Caco-2 (cell line): ENCODE data around the gene CNDP2. TPM values are rescaled to one million over a fixed set of nuclear protein-coding genes. Genes with fewer than 3 reads are reported as not detected.

ENCODE experiments used
- BruUV-seq: library from RNA; stranded (reverse); fragments of 400-500 nt; replicated peaks from 2 replicates; lab custom pipeline; 2021; lab: Mats Ljungman, UMichigan
- CTCF ChIA-PET: fragments of 300-600 bp; sonication (Branson Sonifier 250); formaldehyde crosslinking; loops from one replicate; lab custom pipeline; 2022; ENCODE audit warnings: antibody characterized with exemption; lab: Charles Lee
- POLR2A ChIA-PET: fragments of 300-600 bp; sonication (Branson Sonifier 250); formaldehyde crosslinking; loops from one replicate; lab custom pipeline; 2022; ENCODE audit warnings: antibody characterized with exemption; lab: Charles Lee
- DNase-seq, 2 experiments: peaks; one replicate each; pipeline versions ENCODE4 v3.0.0 to v3.0.0-alpha.2; 2020 to 2022
- H3K27me3 ChIP-seq: replicated peaks from 2 replicates; pipeline ENCODE4 v1.6.0; 2011; ENCODE audit warnings: low read length; ENCODE audit not compliant: control insufficient read depth, insufficient read depth
- H3K36me3 ChIP-seq: 2 replicates; pipeline ENCODE4 v1.5.1; 2011; ENCODE audit warnings: low read length; ENCODE audit not compliant: control insufficient read depth, insufficient read depth
- H3K4me1 ChIP-seq: fragments of 250-450 bp; sonication (Bioruptor Pico); 2 replicates; pipeline ENCODE4 v1.5.1; 2020; ENCODE audit warnings: mild to moderate bottlenecking
- H3K4me3 ChIP-seq: 2 replicates; pipeline ENCODE4 v1.5.1; 2011; ENCODE audit warnings: low read depth, mild to moderate bottlenecking, control low read depth, low read length
- H3K9me3 ChIP-seq: fragments of 250-450 bp; sonication (Bioruptor Pico); 2 replicates; pipeline ENCODE4 v1.5.1; 2020; ENCODE audit warnings: mild to moderate bottlenecking, moderate library complexity
- H3K27ac Mint-ChIP-seq: one replicate; pipeline ENCODE4 v1.8.0; 2022; ENCODE audit warnings: mixed read lengths; ENCODE audit not compliant: unreplicated experiment
- H3K27me3 Mint-ChIP-seq: one replicate; pipeline ENCODE4 v1.8.0; 2022; ENCODE audit warnings: mixed read lengths; ENCODE audit not compliant: insufficient read depth, unreplicated experiment
- H3K36me3 Mint-ChIP-seq: one replicate; pipeline ENCODE4 v1.8.0; 2022; ENCODE audit warnings: mild to moderate bottlenecking, mixed read lengths; ENCODE audit not compliant: insufficient read depth, unreplicated experiment
- H3K4me1 Mint-ChIP-seq: one replicate; pipeline ENCODE4 v1.8.0; 2022; ENCODE audit warnings: low read depth, mixed read lengths; ENCODE audit not compliant: unreplicated experiment
- H3K4me3 Mint-ChIP-seq: one replicate; pipeline ENCODE4 v1.8.0; 2022; ENCODE audit warnings: mild to moderate bottlenecking, moderate library complexity, mixed read lengths; ENCODE audit not compliant: unreplicated experiment
- H3K9me3 Mint-ChIP-seq: one replicate; pipeline ENCODE4 v1.8.0; 2022; ENCODE audit warnings: mixed read lengths; ENCODE audit not compliant: unreplicated experiment
- intact Hi-C: fragments of 100-400 bp; cut with micrococcal nuclease; formaldehyde crosslinking; loops from one replicate; pipeline ENCODE4 v1.10.0; 2022; ENCODE audit not compliant: unreplicated experiment
- total RNA-seq: library from RNA; stranded (reverse); gene quantifications from 2 replicates; pipeline ENCODE4 v1.2.3, GENCODE V29; 2022
- TF ChIP-seq, protein P1 (sequence below), 2 experiments: fragments of 200-600 bp in 1 of 2; IDR thresholded peaks; 1 replicate in 1 of 2; 2 replicates in 1 of 2; pipeline versions ENCODE4 v1.5.1 to v1.8.0; 2011 to 2022; ENCODE audit warnings: antibody characterized with exemption in 1 of 2, control low read depth in 1 of 2, inconsistent platforms in 1 of 2, low read depth in 1 of 2, low read length in 1 of 2, mild to moderate bottlenecking in 1 of 2, moderate library complexity in 1 of 2; ENCODE audit not compliant: insufficient read depth in 1 of 2, severe bottlenecking in 1 of 2, unreplicated experiment in 1 of 2

The CNDP2 gene
- total RNA-seq, 1 experiment from 2014 or later: 113 TPM

- no peak overlapping the region for H3K4me3 Mint-ChIP-seq
- CTCF ChIA-PET: no interaction called here
- Histone ChIP-seq H3K4me1 (peaks cover 3% of the 10 kb centered on the region; the same call in 1 of the 2 replicates), H3K4me3 (no peak overlapping the region), H3K9me3 (no peaks in the 10 kb centered on the region), H3K27me3 (no peaks in the 10 kb centered on the region), H3K36me3 (no peaks in the 10 kb centered on the region)
- no peaks in the 10 kb centered on the region for H3K27me3 Mint-ChIP-seq
- TF ChIP-seq, protein P1, sequence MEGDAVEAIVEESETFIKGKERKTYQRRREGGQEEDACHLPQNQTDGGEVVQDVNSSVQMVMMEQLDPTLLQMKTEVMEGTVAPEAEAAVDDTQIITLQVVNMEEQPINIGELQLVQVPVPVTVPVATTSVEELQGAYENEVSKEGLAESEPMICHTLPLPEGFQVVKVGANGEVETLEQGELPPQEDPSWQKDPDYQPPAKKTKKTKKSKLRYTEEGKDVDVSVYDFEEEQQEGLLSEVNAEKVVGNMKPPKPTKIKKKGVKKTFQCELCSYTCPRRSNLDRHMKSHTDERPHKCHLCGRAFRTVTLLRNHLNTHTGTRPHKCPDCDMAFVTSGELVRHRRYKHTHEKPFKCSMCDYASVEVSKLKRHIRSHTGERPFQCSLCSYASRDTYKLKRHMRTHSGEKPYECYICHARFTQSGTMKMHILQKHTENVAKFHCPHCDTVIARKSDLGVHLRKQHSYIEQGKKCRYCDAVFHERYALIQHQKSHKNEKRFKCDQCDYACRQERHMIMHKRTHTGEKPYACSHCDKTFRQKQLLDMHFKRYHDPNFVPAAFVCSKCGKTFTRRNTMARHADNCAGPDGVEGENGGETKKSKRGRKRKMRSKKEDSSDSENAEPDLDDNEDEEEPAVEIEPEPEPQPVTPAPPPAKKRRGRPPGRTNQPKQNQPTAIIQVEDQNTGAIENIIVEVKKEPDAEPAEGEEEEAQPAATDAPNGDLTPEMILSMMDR (IDR thresholded peaks at IDR 0.05; ENCODE audit: insufficient read depth in 1 of 2, low read depth in 1 of 2, low read length in 1 of 2, severe bottlenecking in 1 of 2, unreplicated experiment in 1 of 2): no peak
- intact Hi-C loops: no loop called here
- no TSS peak for BruUV-seq
- DNase-seq: no peak
- H3K36me3 Mint-ChIP-seq: no peaks in the 10 kb centered on the region
- H3K9me3 Mint-ChIP-seq: no peaks in the 10 kb centered on the region
- no peak overlapping the region for H3K27ac Mint-ChIP-seq
- POLR2A ChIA-PET: no interaction called here
- no peaks in the 10 kb centered on the region for H3K4me1 Mint-ChIP-seq
Measured at GRCh38 chr18:74447404-74448152, 48.6 kb upstream of the CNDP2 start.

GRCh38 chr18:74450626-74451025 lies 45.5 kb upstream of the CNDP2 start:
- Mint-ChIP-seq H3K4me3 (no peak overlapping the region), H3K9me3 (no peaks in the 10 kb centered on the region), H3K27ac (no peak overlapping the region), H3K27me3 (no peaks in the 10 kb centered on the region), H3K36me3 (no peaks in the 10 kb centered on the region), H3K4me1 (no peaks in the 10 kb centered on the region)
- Histone ChIP-seq H3K4me3 (no peak overlapping the region), H3K9me3 (no peaks in the 10 kb centered on the region), H3K4me1 (peaks cover 3% of the 10 kb centered on the region; the same call in 1 of the 2 replicates), H3K27me3 (no peaks in the 10 kb centered on the region), H3K36me3 (no peaks in the 10 kb centered on the region)
- ChIA-PET CTCF (no interaction called here), POLR2A (no interaction called here)
- BruUV-seq: no TSS peak
- TF ChIP-seq, protein P1 (IDR thresholded peaks at IDR 0.05; ENCODE audit: insufficient read depth in 1 of 2, low read depth in 1 of 2, low read length in 1 of 2, severe bottlenecking in 1 of 2, unreplicated experiment in 1 of 2): no peak
- intact Hi-C loops: loop anchor here (10.0 kb wide), 1 partner anchor 56 kb away; no protein-coding TSS in a partner anchor
- no peak for DNase-seq

DNA sequence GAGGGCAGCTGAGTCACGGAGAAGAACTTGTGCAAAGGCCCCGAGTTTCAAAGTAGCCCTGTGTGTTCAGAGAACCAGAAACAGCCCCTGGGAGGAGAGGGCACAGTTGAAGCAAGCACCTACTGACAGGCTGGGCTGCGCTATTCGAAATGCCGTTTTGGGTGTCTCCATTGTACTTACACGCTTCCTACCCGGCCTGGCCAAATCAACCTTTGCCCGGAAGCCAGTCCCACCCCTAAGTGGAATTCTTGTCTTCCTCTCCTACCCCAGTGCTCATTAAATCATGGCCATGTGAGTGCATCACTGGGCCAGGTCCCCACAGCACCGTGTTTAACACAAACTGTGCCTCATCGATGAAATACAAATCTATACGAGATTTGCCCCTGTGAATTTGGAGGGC lies 45.0 kb upstream of the CNDP2 start:
- no peaks in the 10 kb centered on the region for H3K9me3 ChIP-seq
- TF ChIP-seq, protein P1 (IDR thresholded peaks at IDR 0.05; ENCODE audit: insufficient read depth in 1 of 2, low read depth in 1 of 2, low read length in 1 of 2, severe bottlenecking in 1 of 2, unreplicated experiment in 1 of 2): no peak
- ChIA-PET CTCF (no interaction called here), POLR2A (no interaction called here)
- H3K4me3 ChIP-seq: no peak overlapping the region
- no peaks in the 10 kb centered on the region for H3K36me3 Mint-ChIP-seq
- BruUV-seq: no TSS peak
- DNase-seq: no peak
- no peak overlapping the region for H3K27ac Mint-ChIP-seq
- no peaks in the 10 kb centered on the region for H3K27me3 ChIP-seq
- H3K36me3 ChIP-seq: no peaks in the 10 kb centered on the region
- peaks cover 3% of the 10 kb centered on the region; the same call in 1 of the 2 replicates for H3K4me1 ChIP-seq
- no peak overlapping the region for H3K4me3 Mint-ChIP-seq
- H3K27me3 Mint-ChIP-seq: no peaks in the 10 kb centered on the region
- H3K9me3 Mint-ChIP-seq: no peaks in the 10 kb centered on the region
- intact Hi-C loops: loop anchor here (10.0 kb wide), 1 partner anchor 56 kb away; no protein-coding TSS in a partner anchor
- H3K4me1 Mint-ChIP-seq: no peaks in the 10 kb centered on the region
